ACC112 (cell line): ENCODE measurements around the gene IL11.

Experiments
- H2AFZ ChIP-seq: fragments of 200-600 bp; sonication (generic); one replicate; pipeline ENCODE4 v1.6.0; 2017; ENCODE audit warnings: antibody characterized with exemption, low read length; ENCODE audit not compliant: unreplicated experiment
- H3K27ac ChIP-seq: fragments of 200-600 bp; sonication (generic); 2 replicates; pipeline ENCODE4 v1.5.1; 2014; ENCODE audit warnings: low read depth, mild to moderate bottlenecking, antibody characterized with exemption, low read length, moderate library complexity
- H3K27me3 ChIP-seq: fragments of 200-600 bp; sonication (generic); 2 replicates; pipeline ENCODE4 v1.6.1; 2014; ENCODE audit warnings: mild to moderate bottlenecking, antibody characterized with exemption, low read length, moderate library complexity, mixed read lengths; ENCODE audit not compliant: insufficient read depth
- H3K36me3 ChIP-seq: fragments of 200-600 bp; sonication (generic); 2 replicates; pipeline ENCODE4 v1.6.1; 2016; ENCODE audit warnings: mild to moderate bottlenecking, antibody characterized with exemption, low read length, moderate library complexity, mixed read lengths; ENCODE audit not compliant: insufficient read depth
- H3K4me1 ChIP-seq: fragments of 200-600 bp; sonication (generic); one replicate; pipeline ENCODE4 v1.6.1; 2016; ENCODE audit warnings: low read length, mixed read lengths; ENCODE audit not compliant: insufficient read depth, unreplicated experiment, control insufficient read depth
- H3K4me3 ChIP-seq: fragments of 200-600 bp; sonication (generic); 2 replicates; pipeline ENCODE4 v1.5.1; 2014; ENCODE audit warnings: mild to moderate bottlenecking, low read depth, low read length
- H3K79me2 ChIP-seq: fragments of 200-600 bp; sonication (generic); one replicate; pipeline ENCODE4 v1.6.0; 2016; ENCODE audit warnings: low read length; ENCODE audit not compliant: control insufficient read depth, unreplicated experiment, insufficient read depth

Gene IL11

GRCh38 chr19:55368701-55369563, 1.3 kb downstream of the IL11 start:
- no peak overlapping the region for H2AFZ ChIP-seq
- no peaks in the 10 kb centered on the region for H3K27me3 ChIP-seq
- H3K36me3 ChIP-seq, result no peaks in the 10 kb centered on the region
- peak overlapping the region; percentile 57 for H3K4me3 ChIP-seq
- H3K4me1 ChIP-seq, result peaks cover 13% of the 10 kb centered on the region
- no peaks in the 10 kb centered on the region for H3K79me2 ChIP-seq
- no peak overlapping the region for H3K27ac ChIP-seq

- peaks cover 9% of the 10 kb centered on the region for H3K4me1 ChIP-seq
- no peak overlapping the region for H3K27ac ChIP-seq
- no peaks in the 10 kb centered on the region for H3K27me3 ChIP-seq
- no peaks in the 10 kb centered on the region for H3K79me2 ChIP-seq
- no peak overlapping the region for H3K4me3 ChIP-seq
- H3K36me3 ChIP-seq, result no peaks in the 10 kb centered on the region
- H2AFZ ChIP-seq, result no peak overlapping the region
Measured at GRCh38 chr19:55368106-55368505, 2.2 kb downstream of the IL11 start.

- Histone ChIP-seq H3K27ac (no peak overlapping the region), H3K4me1 (peaks cover 5% of the 10 kb centered on the region), H3K27me3 (no peaks in the 10 kb centered on the region)
Measured at GRCh38 chr19:55366790-55367189, 3.5 kb downstream of the IL11 start.

GRCh38 chr19:55365964-55366363, 4.3 kb downstream of the IL11 start:
- Histone ChIP-seq H3K27me3 (no peaks in the 10 kb centered on the region), H3K79me2 (no peaks in the 10 kb centered on the region), H3K4me3 (no peak overlapping the region), H3K27ac (no peak overlapping the region), H2AFZ (no peak overlapping the region), H3K4me1 (peaks cover 5% of the 10 kb centered on the region), H3K36me3 (no peaks in the 10 kb centered on the region)

More at GRCh38 chr19:55366790-55367189, 3.5 kb downstream of the IL11 start:
- H3K79me2 ChIP-seq, result no peaks in the 10 kb centered on the region
- no peak overlapping the region for H2AFZ ChIP-seq
- no peak overlapping the region for H3K4me3 ChIP-seq
- no peaks in the 10 kb centered on the region for H3K36me3 ChIP-seq

- Histone ChIP-seq H2AFZ (no peak overlapping the region), H3K4me3 (no peak overlapping the region), H3K4me1 (no peaks in the 10 kb centered on the region), H3K27me3 (no peaks in the 10 kb centered on the region), H3K79me2 (no peaks in the 10 kb centered on the region), H3K27ac (no peak overlapping the region), H3K36me3 (no peaks in the 10 kb centered on the region)
Measured at GRCh38 chr19:55365245-55365644, 5.0 kb downstream of the IL11 start.

- H3K27ac ChIP-seq, result no peak within 1 kb of the TSS
- H3K27me3 ChIP-seq, result no peaks in the 10 kb centered on the region
- H2AFZ ChIP-seq, result no peak within 1 kb of the TSS
- no peaks in the 10 kb centered on the region for H3K36me3 ChIP-seq
- no peak within 1 kb of the TSS for H3K4me3 ChIP-seq
- H3K79me2 ChIP-seq, result no peaks in the 10 kb centered on the region
- no peaks in the 10 kb centered on the region for H3K4me1 ChIP-seq
Measured at GRCh38 chr19:55362990-55363716, 7.1 kb downstream of the IL11 start, which contains the start of gene GARIN5B. Gene GARIN5B, minus strand, starts transcription at chr19:55363260. Its CDS starts 194 bp downstream, at chr19:55363066.

GRCh38 chr19:55362174-55362989, 7.9 kb downstream of the IL11 start:
- no peak overlapping the region for H3K27ac ChIP-seq
- H2AFZ ChIP-seq, result no peak overlapping the region
- H3K36me3 ChIP-seq, result no peaks in the 10 kb centered on the region
- no peaks in the 10 kb centered on the region for H3K27me3 ChIP-seq
- H3K79me2 ChIP-seq, result no peaks in the 10 kb centered on the region
- H3K4me3 ChIP-seq, result no peak overlapping the region
- no peaks in the 10 kb centered on the region for H3K4me1 ChIP-seq

GRCh38 chr19:55360902-55361301, 9.4 kb downstream of the IL11 start:
- Histone ChIP-seq H3K27me3 (no peaks in the 10 kb centered on the region), H3K4me3 (no peak overlapping the region), H3K4me1 (no peaks in the 10 kb centered on the region), H3K79me2 (no peaks in the 10 kb centered on the region), H3K36me3 (no peaks in the 10 kb centered on the region), H3K27ac (no peak overlapping the region), H2AFZ (no peak overlapping the region)

GRCh38 chr19:55358943-55359908, 11.0 kb downstream of the IL11 start:
- Histone ChIP-seq H2AFZ (no peak overlapping the region), H3K27me3 (peaks cover 11% of the 10 kb centered on the region), H3K27ac (no peak overlapping the region), H3K4me3 (no peak overlapping the region), H3K4me1 (no peaks in the 10 kb centered on the region), H3K79me2 (no peaks in the 10 kb centered on the region), H3K36me3 (no peaks in the 10 kb centered on the region)
